PC-3 (cell line): ENCODE measurements around the gene HENMT1.

ENCODE experiments used
- EZH2 ChIP-seq: fragments of 300-600 bp; sonication (generic); IDR thresholded peaks from one replicate; pipeline ENCODE4 v1.6.1; 2017; ENCODE audit warnings: antibody characterized with exemption, mild to moderate bottlenecking, low read length; ENCODE audit not compliant: unreplicated experiment
- TF ChIP-seq, protein P1 (sequence below): fragments of 300-600 bp; sonication (generic); conservative IDR thresholded peaks from 2 replicates; pipeline ENCODE4 v1.5.1; 2017; ENCODE audit warnings: antibody characterized with exemption, low read depth, mild to moderate bottlenecking, low read length

DNA sequence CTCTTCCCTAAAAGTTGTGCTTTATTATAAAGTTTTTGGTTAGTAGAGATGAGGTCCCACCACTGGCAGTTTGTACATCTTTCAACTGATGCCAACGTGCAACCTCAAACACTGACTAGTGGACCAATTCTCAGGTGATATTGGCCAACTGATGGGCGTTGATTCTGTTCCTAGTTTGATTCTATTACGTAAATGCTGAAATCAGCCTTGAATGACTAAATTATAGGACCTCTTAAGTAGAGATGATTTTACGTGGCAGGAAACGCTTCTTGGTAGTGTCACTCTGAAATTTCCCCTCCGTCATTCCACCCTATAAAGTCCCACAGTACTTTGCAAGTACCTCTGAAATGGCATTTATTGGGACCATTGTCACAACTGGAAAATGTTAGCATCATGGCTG lies 43.0 kb upstream of the HENMT1 start:
- TF ChIP-seq, protein P1, sequence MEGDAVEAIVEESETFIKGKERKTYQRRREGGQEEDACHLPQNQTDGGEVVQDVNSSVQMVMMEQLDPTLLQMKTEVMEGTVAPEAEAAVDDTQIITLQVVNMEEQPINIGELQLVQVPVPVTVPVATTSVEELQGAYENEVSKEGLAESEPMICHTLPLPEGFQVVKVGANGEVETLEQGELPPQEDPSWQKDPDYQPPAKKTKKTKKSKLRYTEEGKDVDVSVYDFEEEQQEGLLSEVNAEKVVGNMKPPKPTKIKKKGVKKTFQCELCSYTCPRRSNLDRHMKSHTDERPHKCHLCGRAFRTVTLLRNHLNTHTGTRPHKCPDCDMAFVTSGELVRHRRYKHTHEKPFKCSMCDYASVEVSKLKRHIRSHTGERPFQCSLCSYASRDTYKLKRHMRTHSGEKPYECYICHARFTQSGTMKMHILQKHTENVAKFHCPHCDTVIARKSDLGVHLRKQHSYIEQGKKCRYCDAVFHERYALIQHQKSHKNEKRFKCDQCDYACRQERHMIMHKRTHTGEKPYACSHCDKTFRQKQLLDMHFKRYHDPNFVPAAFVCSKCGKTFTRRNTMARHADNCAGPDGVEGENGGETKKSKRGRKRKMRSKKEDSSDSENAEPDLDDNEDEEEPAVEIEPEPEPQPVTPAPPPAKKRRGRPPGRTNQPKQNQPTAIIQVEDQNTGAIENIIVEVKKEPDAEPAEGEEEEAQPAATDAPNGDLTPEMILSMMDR, result no peak
- no peak for TF ChIP-seq EZH2
